ENCODE data around the gene MMP17. TPM values are rescaled to one million over a fixed set of nuclear protein-coding genes. Genes with fewer than 3 reads are reported as not detected.

Gene MMP17
- total RNA-seq, 1 donor from 2014 or later = 0.69 TPM

GRCh38 chr12:131849700-131850553 lies 21.7 kb downstream of the MMP17 start:
- DNase-seq (ENCODE audit: low read depth) = no peak
- TF ChIP-seq CTCF (conservative IDR thresholded peaks at IDR 0.05; ENCODE audit: low read depth, low read length) = no peak
- H3K4me3 ChIP-seq (ENCODE audit: low read depth, low read length) = no peak overlapping the region

- DNase-seq (ENCODE audit: low read depth) = no peak
- peak overlapping the region; percentile 15 for H3K4me3 ChIP-seq (ENCODE audit: low read depth, low read length)
- TF ChIP-seq CTCF (conservative IDR thresholded peaks at IDR 0.05; ENCODE audit: low read depth, low read length) = peak; percentile 82
Measured at GRCh38 chr12:131850856-131851559, 22.8 kb downstream of the MMP17 start.

- DNase-seq (ENCODE audit: low read depth) = no peak
- no peak overlapping the region for H3K4me3 ChIP-seq (ENCODE audit: low read depth, low read length)
- TF ChIP-seq CTCF (conservative IDR thresholded peaks at IDR 0.05; ENCODE audit: low read depth, low read length) = no peak
Measured at GRCh38 chr12:131851741-131852550, 23.8 kb downstream of the MMP17 start.

GRCh38 chr12:131852551-131853299 lies 24.5 kb downstream of the MMP17 start:
- no peak for TF ChIP-seq CTCF (conservative IDR thresholded peaks at IDR 0.05; ENCODE audit: low read depth, low read length)
- no peak for DNase-seq (ENCODE audit: low read depth)
- H3K4me3 ChIP-seq (ENCODE audit: low read depth, low read length) = no peak overlapping the region

- TF ChIP-seq CTCF (conservative IDR thresholded peaks at IDR 0.05; ENCODE audit: low read depth, low read length) = no peak
- H3K4me3 ChIP-seq (ENCODE audit: low read depth, low read length) = no peak overlapping the region
- no peak for DNase-seq (ENCODE audit: low read depth)
Measured at GRCh38 chr12:131853832-131854797, 25.9 kb downstream of the MMP17 start.

Measured in epithelial cell of proximal tubule (primary cell).